Caco-2 (cell line): Measurements from ENCODE around the gene CAMSAP1. TPM values are rescaled to one million over a fixed set of nuclear protein-coding genes. Genes with fewer than 3 reads are reported as not detected.

Source experiments
- BruUV-seq: library from RNA; stranded (reverse); fragments of 400-500 nt; replicated peaks from 2 replicates; lab custom pipeline; 2021; lab: Mats Ljungman, UMichigan
- CTCF ChIA-PET: fragments of 300-600 bp; sonication (Branson Sonifier 250); formaldehyde crosslinking; loops from one replicate; lab custom pipeline; 2022; ENCODE audit warnings: antibody characterized with exemption; lab: Charles Lee
- POLR2A ChIA-PET: fragments of 300-600 bp; sonication (Branson Sonifier 250); formaldehyde crosslinking; loops from one replicate; lab custom pipeline; 2022; ENCODE audit warnings: antibody characterized with exemption; lab: Charles Lee
- DNase-seq, 2 experiments: peaks; one replicate each; pipeline versions ENCODE4 v3.0.0 to v3.0.0-alpha.2; 2020 to 2022
- H3K27me3 ChIP-seq: replicated peaks from 2 replicates; pipeline ENCODE4 v1.6.0; 2011; ENCODE audit warnings: low read length; ENCODE audit not compliant: control insufficient read depth, insufficient read depth
- H3K36me3 ChIP-seq: 2 replicates; pipeline ENCODE4 v1.5.1; 2011; ENCODE audit warnings: low read length; ENCODE audit not compliant: control insufficient read depth, insufficient read depth
- H3K4me1 ChIP-seq: fragments of 250-450 bp; sonication (Bioruptor Pico); 2 replicates; pipeline ENCODE4 v1.5.1; 2020; ENCODE audit warnings: mild to moderate bottlenecking
- H3K4me3 ChIP-seq: 2 replicates; pipeline ENCODE4 v1.5.1; 2011; ENCODE audit warnings: low read depth, mild to moderate bottlenecking, control low read depth, low read length
- H3K9me3 ChIP-seq: fragments of 250-450 bp; sonication (Bioruptor Pico); 2 replicates; pipeline ENCODE4 v1.5.1; 2020; ENCODE audit warnings: mild to moderate bottlenecking, moderate library complexity
- H3K27ac Mint-ChIP-seq: one replicate; pipeline ENCODE4 v1.8.0; 2022; ENCODE audit warnings: mixed read lengths; ENCODE audit not compliant: unreplicated experiment
- H3K27me3 Mint-ChIP-seq: one replicate; pipeline ENCODE4 v1.8.0; 2022; ENCODE audit warnings: mixed read lengths; ENCODE audit not compliant: insufficient read depth, unreplicated experiment
- H3K36me3 Mint-ChIP-seq: one replicate; pipeline ENCODE4 v1.8.0; 2022; ENCODE audit warnings: mild to moderate bottlenecking, mixed read lengths; ENCODE audit not compliant: insufficient read depth, unreplicated experiment
- H3K4me1 Mint-ChIP-seq: one replicate; pipeline ENCODE4 v1.8.0; 2022; ENCODE audit warnings: low read depth, mixed read lengths; ENCODE audit not compliant: unreplicated experiment
- H3K4me3 Mint-ChIP-seq: one replicate; pipeline ENCODE4 v1.8.0; 2022; ENCODE audit warnings: mild to moderate bottlenecking, moderate library complexity, mixed read lengths; ENCODE audit not compliant: unreplicated experiment
- H3K9me3 Mint-ChIP-seq: one replicate; pipeline ENCODE4 v1.8.0; 2022; ENCODE audit warnings: mixed read lengths; ENCODE audit not compliant: unreplicated experiment
- CTCF ChIP-seq, 2 experiments: fragments of 200-600 bp in 1 of 2; IDR thresholded peaks; 1 replicate in 1 of 2; 2 replicates in 1 of 2; pipeline versions ENCODE4 v1.5.1 to v1.8.0; 2011 to 2022; ENCODE audit warnings: antibody characterized with exemption in 1 of 2, control low read depth in 1 of 2, inconsistent platforms in 1 of 2, low read depth in 1 of 2, low read length in 1 of 2, mild to moderate bottlenecking in 1 of 2, moderate library complexity in 1 of 2; ENCODE audit not compliant: insufficient read depth in 1 of 2, severe bottlenecking in 1 of 2, unreplicated experiment in 1 of 2
- intact Hi-C: fragments of 100-400 bp; cut with micrococcal nuclease; formaldehyde crosslinking; loops from one replicate; pipeline ENCODE4 v1.10.0; 2022; ENCODE audit not compliant: unreplicated experiment
- total RNA-seq: library from RNA; stranded (reverse); gene quantifications from 2 replicates; pipeline ENCODE4 v1.2.3, GENCODE V29; 2022

Gene CAMSAP1
- total RNA-seq, 1 experiment from 2014 or later: 31.3 TPM

GRCh38 chr9:135805422-135806022, 101.8 kb downstream of the CAMSAP1 start:
- no TSS peak for BruUV-seq
- no peak for TF ChIP-seq CTCF (IDR thresholded peaks at IDR 0.05; ENCODE audit: insufficient read depth in 1 of 2, low read depth in 1 of 2, low read length in 1 of 2, severe bottlenecking in 1 of 2, unreplicated experiment in 1 of 2)
- POLR2A ChIA-PET: no interaction called here
- intact Hi-C loops: no loop called here
- Mint-ChIP-seq H3K9me3 (no peaks in the 10 kb centered on the region), H3K4me3 (no peak overlapping the region), H3K27me3 (no peaks in the 10 kb centered on the region), H3K27ac (no peak overlapping the region), H3K4me1 (peaks cover 7% of the 10 kb centered on the region), H3K36me3 (peaks cover 24% of the 10 kb centered on the region)
- H3K4me3 ChIP-seq: no peak overlapping the region
- no peaks in the 10 kb centered on the region for H3K9me3 ChIP-seq
- no peaks in the 10 kb centered on the region for H3K27me3 ChIP-seq
- H3K4me1 ChIP-seq: peaks cover 5% of the 10 kb centered on the region; the same call in 1 of the 2 replicates
- H3K36me3 ChIP-seq: no peaks in the 10 kb centered on the region
- peak in 1 of 2 experiments; percentile 26 for DNase-seq
- CTCF ChIA-PET: no interaction called here

- no peak overlapping the region for H3K4me3 Mint-ChIP-seq
Observed at GRCh38 chr9:135804581-135805421, 102.5 kb downstream of the CAMSAP1 start.

More at GRCh38 chr9:135804581-135805421, 102.5 kb downstream of the CAMSAP1 start:
- H3K27me3 ChIP-seq: no peaks in the 10 kb centered on the region
- no peaks in the 10 kb centered on the region for H3K36me3 ChIP-seq
- H3K9me3 ChIP-seq: no peaks in the 10 kb centered on the region
- no peak overlapping the region for H3K4me3 ChIP-seq
- intact Hi-C loops: no loop called here
- peak in 1 of 2 experiments; percentile 42 for DNase-seq
- CTCF ChIA-PET: interaction anchor here (0.6 kb wide), 1 partner anchor 1393 kb away, joined by 3 read pairs; no protein-coding TSS in a partner anchor
- Mint-ChIP-seq H3K27ac (no peak overlapping the region), H3K9me3 (no peaks in the 10 kb centered on the region), H3K4me1 (peaks cover 7% of the 10 kb centered on the region), H3K36me3 (peaks cover 17% of the 10 kb centered on the region), H3K27me3 (no peaks in the 10 kb centered on the region)
- POLR2A ChIA-PET: no interaction called here
- no TSS peak for BruUV-seq
- peaks cover 5% of the 10 kb centered on the region; the same call in 1 of the 2 replicates for H3K4me1 ChIP-seq
- no peak for TF ChIP-seq CTCF (IDR thresholded peaks at IDR 0.05; ENCODE audit: insufficient read depth in 1 of 2, low read depth in 1 of 2, low read length in 1 of 2, severe bottlenecking in 1 of 2, unreplicated experiment in 1 of 2)
